Medulla oblongata (tissue), 1 donor: ENCODE results near the gene GLTP.
A peak's percentile ranks its signal among the peaks of the same experiment; 100 is the strongest.
"Not testable (repeated sequence)": the region's sequence is repeated elsewhere in the genome, so short reads cannot be mapped to it uniquely, and the experiment has no call there.

Experiments used
- DNase-seq: peaks from one replicate; pipeline ENCODE4 v3.0.0-alpha.2; 2015; ENCODE audit errors: extremely low spot score

The GLTP gene

GRCh38 chr12:109877504-109878246, 2.7 kb downstream of the GLTP start:
- DNase-seq, result peak; percentile 80

GRCh38 chr12:109876406-109876805, 3.9 kb downstream of the GLTP start:
- no peak for DNase-seq

DNA sequence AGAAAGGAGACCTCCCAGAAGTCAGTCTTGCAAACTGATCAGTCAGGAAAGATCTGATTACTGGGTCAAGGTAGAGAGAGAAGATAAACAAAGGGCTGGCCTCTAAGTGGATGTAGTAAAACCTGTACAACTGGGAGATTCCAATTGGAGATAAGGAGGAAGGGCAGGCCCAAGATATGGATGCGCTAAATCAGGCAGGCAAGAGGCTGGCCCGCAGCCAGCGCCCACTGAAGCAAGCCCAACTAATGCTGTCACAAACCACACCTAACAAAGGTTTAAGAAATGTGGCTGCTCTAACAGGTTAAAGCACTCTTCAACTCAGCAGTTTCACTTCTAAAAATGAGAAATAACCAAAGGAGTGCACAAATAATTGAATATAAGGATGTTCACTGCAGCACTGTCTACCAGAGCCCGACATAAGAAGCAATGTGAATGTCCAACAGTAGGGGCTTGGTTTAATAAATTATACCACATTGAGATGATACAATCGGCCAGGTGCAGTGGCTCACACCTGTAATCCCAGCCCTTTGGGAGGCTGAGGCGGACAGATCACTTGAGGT, 4.7 kb downstream of the GLTP start:
- DNase-seq, result no peak

GRCh38 chr12:109873653-109874052, 6.7 kb downstream of the GLTP start:
- no peak for DNase-seq

- DNase-seq, result no peak
Observed at GRCh38 chr12:109871668-109872314, 8.6 kb downstream of the GLTP start.

GRCh38 chr12:109870648-109871047, 9.7 kb downstream of the GLTP start:
- DNase-seq, result no peak

- no peak for DNase-seq
Observed at GRCh38 chr12:109868182-109869051, 11.9 kb downstream of the GLTP start.

- no peak for DNase-seq
Observed at GRCh38 chr12:109864916-109865315, 15.4 kb downstream of the GLTP start.

- peak; percentile 92 for DNase-seq
Observed at GRCh38 chr12:109863847-109864712, 16.3 kb downstream of the GLTP start.

DNA sequence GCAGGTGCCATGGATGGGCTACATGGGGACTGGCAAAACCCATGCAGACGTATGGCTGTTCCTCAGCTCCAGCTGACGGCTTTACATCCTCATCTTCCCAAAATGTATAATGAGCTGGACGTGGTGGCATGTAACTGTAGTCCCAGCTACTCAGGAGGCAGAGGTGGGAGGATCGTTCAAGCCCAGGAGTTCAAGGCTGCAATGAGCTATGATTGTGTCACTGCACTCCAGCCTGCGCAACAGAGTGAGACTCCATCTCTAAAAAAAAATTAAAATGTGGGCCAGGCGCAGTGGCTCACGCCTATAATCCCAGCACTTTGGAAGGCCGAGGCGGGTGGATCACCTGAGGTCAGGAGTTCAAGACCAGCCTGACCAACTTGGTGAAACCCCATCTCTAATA, 17.9 kb downstream of the GLTP start:
- not testable (repeated sequence) for DNase-seq

- no peak for DNase-seq
Observed at GRCh38 chr12:109861689-109862314, 18.5 kb downstream of the GLTP start.

DNA sequence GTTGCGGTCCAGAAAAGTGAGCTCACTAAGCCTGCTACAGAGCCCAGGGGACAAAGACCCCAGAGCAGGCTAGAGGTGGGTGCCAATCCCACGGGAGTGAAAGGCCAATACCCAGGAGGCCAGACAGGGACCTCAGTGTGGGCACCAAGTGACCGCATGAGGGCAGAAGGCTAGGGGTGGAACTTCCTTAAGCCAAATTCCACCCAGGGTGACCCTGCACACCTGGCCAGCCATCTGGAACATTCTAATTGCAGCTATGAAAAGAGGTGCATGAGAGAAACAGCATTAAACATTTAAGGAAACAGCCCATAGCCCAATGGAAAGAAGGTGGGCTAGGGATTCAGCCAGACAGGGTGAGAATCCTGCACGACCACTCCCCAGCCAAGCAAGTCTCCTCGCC, 19.4 kb downstream of the GLTP start:
- no peak for DNase-seq

- DNase-seq, result no peak
Observed at GRCh38 chr12:109858764-109859163, 21.6 kb downstream of the GLTP start.

GRCh38 chr12:109857715-109858114, 22.6 kb downstream of the GLTP start:
- no peak for DNase-seq

DNA sequence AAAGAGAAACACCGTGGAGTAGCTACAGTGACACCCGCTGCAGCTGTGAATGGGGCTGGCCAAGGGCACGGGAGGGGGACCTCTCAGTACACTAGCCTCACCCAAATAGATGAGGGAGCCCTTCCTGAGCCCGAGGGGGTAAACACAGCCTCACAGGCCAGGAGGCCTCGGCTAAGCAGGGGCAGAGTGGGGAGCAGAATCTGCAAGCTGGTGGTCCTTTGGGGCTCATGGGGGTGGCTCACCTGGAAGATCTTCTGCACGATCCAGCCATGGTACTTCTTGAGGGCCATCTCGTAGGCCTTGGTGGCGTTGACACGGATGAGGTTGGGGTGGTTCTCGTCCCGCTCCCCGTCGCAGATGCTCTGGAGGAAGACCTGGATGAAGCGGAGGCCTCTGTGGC, 25.0 kb downstream of the GLTP start:
- DNase-seq, result no peak

DNA sequence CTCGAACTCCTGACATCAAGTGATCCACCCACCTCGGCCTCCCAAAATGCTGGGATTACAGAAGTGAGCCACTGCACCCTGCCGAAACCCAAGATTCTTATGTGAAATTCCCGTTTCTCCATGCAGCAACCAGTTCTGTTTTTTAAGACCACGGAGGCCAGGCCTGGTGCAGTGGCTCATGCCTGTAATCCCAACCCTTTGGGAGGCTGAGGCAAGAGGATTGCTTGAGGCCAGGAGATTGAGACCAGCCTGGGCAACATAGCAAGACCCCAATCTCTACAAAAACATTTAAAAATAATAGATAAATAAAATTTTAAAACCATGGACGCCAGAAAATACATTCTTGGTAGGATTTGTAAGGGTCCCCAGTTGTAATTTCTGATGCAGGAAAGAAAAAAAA, 29.8 kb downstream of the GLTP start:
- not testable (repeated sequence) for DNase-seq

DNA sequence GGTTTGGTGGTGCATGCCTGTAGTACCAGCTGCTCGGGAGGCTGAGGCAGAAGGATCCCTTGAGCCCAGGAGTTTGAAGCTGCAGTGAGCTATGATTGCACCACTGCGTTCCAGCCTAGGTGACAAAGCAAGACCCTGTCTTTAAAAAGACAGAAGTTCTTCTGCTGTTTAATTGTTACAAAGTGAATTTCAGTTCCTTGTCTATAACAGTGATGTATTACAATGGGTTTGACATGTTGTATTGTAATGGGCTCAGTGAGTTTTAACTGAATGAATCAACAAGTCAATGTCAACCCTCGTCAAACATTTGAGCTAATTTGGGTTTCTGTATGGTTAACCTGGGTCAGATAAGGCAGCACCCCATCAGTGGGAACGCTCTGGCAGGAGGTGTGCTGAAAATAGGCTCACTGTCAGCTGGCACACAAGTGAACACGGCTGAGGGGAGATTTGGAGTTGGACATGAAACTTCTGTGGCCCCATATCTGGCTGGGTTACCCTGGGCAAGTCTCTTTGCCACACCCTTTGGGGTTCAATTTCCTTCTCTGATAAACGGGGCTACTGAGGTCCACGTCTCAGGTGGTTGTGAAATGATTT, 33.1 kb downstream of the GLTP start:
- DNase-seq, result no peak

- DNase-seq, result no peak
Observed at GRCh38 chr12:109845824-109846205, 34.5 kb downstream of the GLTP start.

- peak; percentile 85 for DNase-seq
Observed at GRCh38 chr12:109844983-109845823, 35.1 kb downstream of the GLTP start.
